CD1c-positive myeloid dendritic cell (primary cell): ENCODE data around the gene RPL37.
"Not testable (repeated sequence)": the region's sequence is repeated elsewhere in the genome, so short reads cannot be mapped to it uniquely, and the experiment has no call there.

Source experiments
- DNase-seq: peaks from one replicate; pipeline ENCODE4 v3.0.0-alpha.2; 2016; ENCODE audit errors: extremely low spot score

RPL37 gene

DNA sequence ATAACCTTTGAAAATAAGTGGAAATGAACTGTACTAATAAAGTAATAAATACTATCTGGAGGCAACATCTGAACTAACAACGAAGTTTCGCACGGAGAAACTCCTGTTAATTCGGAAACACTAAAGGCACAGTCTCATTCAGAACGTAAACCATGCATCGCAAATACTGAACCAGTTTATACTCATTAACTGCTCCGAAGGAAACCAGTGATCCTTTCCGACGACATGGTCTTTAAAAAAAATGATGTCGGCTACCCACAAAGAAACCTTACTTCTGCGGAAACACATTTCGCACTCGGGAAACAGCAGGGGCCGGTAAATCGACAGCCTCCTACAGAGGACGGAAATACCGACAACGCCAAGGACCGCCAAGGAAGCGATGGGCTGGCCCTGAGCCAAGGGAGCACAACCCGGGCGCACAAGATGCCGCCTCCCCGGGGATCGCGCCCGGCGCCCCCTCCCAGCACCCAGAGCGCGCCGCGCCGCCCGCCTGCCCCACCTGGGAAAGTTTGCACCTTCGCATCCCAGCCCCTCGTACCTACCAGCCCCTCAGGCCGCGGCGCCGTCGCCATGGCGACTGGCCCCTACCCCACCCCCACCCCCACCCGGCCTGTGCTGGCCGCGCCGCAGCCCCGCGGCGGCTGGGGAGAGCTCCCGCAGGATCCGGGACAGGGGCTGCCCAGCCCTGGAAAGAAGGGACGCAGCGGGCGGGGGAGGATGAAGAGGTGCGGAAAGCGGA, 37.6 kb downstream of the RPL37 start:
- DNase-seq, result peak; percentile 62

- DNase-seq, result peak; percentile 52
These were observed 38.5 kb downstream of the RPL37 start for GRCh38 chr5:40796487-40796889.

- DNase-seq, result not testable (repeated sequence)
These were observed 40.1 kb downstream of the RPL37 start for GRCh38 chr5:40794877-40795276.

DNA sequence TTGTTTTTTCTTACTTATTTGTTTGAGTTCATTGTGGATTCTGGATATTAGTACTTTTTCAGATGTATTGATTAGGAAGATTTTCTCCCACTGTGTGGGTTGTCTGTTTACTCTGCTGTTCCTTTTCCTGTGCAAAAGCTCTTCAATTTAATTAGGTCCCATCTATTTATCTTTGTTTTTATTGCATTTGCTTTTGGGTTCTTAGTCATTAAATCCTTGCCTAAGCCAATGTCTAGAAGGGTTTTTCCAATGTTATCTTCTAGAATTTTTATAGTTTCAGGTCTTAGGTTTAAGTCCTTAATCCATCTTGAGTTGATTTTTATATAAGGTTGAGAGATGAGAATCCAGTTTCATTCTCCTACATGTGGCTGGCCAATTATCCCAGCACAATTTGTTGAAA, 40.7 kb downstream of the RPL37 start:
- DNase-seq, result not testable (repeated sequence)

DNA sequence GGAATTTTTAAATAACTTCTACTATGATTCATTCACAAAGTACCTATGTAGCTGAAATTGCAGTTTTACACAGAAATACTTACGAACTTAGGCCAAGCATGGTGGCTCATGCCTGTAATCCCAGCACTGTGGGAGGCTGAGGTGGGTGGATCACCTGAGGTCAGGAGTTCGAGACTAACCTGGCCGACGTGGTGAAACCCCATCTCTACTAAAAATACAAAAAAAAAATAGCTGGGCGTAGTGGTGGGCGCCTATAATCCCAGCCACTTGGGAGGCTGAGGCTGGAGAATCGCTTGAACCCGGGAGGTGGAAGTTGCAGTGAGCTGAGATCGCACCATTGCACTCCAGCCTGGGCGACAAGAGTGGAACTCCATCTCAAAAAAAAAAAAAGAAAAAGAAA, 42.3 kb downstream of the RPL37 start:
- DNase-seq, result not testable (repeated sequence)

GRCh38 chr5:40791715-40792139, 43.3 kb downstream of the RPL37 start:
- DNase-seq, result no peak

DNA sequence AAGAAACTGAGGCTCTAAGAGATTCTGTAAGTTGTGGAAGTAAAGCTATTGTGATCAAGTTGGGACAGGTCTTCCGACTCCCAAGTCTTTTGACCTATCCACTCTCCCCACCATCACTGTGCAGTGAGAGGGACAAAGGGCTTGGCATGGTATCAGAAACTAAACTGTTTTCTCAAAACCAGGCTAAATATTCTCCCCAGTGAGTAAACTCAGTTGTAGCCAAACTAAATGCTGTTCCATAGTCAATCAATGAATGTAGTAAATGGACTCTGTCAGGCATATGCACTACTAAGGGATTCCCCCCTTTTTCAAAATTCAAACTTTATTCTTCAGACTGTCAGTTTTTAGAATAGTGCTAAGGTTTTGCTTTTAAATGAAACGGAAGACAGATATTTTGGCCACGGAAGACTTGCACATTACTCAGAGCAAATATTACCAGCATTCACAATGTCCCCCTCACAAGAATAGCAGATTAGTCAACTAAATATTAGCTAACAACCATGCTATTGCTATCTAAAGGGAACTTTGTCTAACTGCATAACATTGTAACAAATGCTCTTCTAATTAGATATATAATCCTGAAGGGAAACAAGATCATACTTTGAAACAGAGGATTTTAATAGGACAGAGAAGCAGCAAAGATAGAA, 44.0 kb downstream of the RPL37 start:
- no peak for DNase-seq

DNA sequence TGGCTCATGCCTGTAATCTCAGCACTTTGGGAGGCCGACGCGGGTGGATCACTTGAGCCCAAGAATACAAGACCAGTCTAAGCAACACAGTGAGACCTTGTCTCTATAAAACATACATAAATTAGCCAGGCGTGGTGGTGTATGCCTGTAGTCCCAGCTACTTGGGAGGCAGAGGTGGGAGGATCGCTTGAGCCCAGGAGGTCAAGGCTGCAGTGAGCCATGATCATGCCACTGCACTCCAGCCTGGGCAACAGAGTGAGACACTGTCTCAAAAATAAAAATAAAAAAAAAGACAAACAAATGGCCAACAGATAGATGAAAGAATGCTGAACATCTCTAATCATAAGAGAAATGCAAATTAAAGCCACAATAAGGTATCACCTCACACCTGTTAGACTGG, 46.1 kb downstream of the RPL37 start:
- DNase-seq, result not testable (repeated sequence)

DNA sequence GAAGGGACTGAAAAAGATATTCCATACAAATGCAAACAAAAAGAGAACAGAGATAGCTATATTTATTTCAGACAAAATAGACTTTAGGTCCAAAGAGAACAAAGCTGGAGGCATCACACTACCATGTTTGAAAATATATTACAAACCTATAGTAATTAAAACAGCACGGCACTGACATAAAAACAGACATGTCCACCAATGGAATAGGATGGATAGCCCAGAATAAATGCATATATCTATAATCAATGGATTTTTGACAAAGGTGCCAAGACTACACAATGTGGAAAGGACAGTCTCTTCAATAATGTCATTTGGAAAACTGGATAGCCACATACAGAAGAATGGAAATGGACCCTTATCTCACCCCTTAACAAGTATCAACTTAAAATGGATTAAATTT, 47.0 kb downstream of the RPL37 start:
- DNase-seq, result no peak

DNA sequence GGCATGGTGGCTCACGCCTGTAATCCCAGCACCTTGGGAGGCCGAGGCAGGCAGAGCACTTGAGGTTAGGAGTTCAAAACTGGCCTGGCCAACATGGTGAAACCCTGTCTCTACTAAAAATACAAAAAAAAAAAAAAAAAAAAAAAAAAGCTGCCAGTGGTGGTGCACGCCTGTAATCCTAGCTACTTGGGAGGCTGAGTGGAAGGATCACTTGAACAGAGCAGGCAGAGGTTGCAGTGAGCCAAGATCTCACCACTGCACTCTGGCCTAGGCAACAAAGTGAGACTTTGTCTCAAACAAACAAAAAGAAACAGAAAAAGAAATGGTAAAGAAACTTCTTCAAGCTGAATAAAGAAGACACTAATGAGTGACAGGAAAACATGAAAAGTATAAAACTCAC, 48.4 kb downstream of the RPL37 start:
- not testable (repeated sequence) for DNase-seq

GRCh38 chr5:40784916-40785315, 50.1 kb downstream of the RPL37 start:
- DNase-seq, result no peak

DNA sequence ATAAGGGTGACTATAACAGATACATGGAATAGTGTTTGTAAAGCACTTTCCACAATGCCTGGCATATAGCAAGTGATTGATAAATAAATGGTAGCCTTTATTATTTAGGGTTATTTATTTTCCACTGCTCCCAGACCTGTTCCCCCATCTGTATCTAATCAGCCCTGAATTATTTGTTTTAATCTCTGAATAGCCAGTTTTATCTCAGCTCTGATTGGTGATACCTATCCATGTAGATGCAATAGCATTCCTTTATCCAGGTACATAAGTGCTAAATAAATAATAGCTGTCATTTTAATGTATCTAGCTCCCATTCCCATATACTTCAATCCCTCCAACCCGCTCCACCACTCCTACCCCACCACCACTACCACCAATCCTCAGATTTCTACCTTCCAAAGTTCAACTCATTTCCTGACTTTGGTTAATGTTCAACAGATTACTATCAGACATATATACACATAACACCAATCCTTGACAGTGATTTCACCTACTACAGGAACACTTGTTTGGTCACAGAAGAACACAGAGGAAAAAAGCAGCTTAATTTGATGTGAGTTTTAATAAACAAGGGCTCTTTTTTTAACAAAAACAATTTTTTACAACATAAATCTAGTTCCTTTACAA, 50.9 kb downstream of the RPL37 start:
- DNase-seq, result no peak

- DNase-seq, result no peak
These were observed 53.1 kb downstream of the RPL37 start for GRCh38 chr5:40781843-40782409.

DNA sequence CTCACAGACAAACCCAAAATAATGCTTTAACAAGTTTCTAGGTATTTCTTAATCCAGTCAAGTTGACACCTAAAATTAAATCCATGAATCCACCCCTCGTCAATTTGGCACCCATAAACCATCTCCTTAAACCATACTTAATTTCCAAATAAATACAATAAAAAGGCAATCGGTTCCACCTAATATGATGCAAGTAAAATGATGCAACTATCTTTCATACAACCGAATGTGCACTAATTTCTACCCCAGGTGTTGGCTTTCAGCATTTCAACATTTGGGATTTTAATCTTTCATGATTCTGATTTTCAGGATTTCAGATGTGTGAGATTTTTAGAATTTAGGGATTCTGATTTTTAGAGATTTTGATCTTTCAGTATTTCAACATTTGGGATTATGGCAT, 54.2 kb downstream of the RPL37 start:
- no peak for DNase-seq

DNA sequence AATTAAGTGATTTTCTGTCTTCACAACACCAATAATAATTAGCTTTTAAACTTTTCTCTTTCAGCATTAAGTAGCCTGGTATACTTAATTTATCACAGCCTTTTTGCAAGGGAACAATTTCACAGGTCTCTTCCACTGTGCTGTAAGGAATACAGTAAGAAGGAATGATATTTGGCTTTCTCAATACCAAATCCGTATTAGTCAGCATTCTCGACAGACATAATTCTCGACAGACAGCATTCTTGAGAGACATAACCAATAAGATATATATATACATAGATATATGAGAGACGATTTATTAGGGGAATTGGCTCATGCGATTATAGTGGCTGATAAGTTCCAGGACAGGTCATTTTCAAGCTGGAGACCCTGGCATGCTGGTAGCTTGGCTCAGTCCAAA, 54.8 kb downstream of the RPL37 start:
- no peak for DNase-seq

DNA sequence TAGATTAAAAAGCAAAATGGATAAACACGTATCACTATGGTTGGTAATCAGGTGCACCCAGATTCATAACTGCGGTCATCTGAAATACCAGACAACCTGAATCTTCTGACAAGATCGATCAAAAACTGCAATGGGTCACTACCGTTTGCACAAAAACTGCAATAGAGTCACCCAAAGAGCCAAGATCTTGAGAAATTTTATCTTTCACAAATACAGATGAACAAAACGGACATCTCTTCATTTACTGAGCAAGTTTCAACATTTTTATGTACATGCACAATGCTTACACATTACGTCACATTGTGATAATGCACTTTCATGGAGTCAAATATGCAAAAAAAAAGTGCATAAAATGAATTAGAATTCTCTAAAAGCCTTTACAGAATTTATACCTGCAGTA, 55.5 kb downstream of the RPL37 start:
- DNase-seq, result no peak

DNA sequence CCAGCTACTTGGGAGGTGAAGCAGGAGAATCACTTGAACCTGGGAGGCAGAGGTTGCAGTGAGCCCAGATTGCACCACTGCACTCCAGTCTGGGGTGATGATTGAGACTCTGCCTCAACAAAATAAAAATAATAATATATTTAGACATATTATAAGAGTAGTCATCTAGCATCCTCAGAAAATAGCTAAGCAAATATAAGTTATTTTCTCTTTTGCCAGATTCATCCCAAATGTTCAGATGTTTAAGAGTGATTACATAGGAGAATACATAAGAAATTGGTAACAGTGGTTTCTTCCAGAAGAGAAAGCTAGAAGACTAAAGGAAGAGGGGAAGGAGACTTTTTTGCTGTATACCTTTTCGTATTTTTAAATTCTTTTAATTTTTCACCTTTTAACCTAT, 56.9 kb downstream of the RPL37 start:
- no peak for DNase-seq

- no peak for DNase-seq
These were observed 58.4 kb downstream of the RPL37 start for GRCh38 chr5:40776658-40776977.

DNA sequence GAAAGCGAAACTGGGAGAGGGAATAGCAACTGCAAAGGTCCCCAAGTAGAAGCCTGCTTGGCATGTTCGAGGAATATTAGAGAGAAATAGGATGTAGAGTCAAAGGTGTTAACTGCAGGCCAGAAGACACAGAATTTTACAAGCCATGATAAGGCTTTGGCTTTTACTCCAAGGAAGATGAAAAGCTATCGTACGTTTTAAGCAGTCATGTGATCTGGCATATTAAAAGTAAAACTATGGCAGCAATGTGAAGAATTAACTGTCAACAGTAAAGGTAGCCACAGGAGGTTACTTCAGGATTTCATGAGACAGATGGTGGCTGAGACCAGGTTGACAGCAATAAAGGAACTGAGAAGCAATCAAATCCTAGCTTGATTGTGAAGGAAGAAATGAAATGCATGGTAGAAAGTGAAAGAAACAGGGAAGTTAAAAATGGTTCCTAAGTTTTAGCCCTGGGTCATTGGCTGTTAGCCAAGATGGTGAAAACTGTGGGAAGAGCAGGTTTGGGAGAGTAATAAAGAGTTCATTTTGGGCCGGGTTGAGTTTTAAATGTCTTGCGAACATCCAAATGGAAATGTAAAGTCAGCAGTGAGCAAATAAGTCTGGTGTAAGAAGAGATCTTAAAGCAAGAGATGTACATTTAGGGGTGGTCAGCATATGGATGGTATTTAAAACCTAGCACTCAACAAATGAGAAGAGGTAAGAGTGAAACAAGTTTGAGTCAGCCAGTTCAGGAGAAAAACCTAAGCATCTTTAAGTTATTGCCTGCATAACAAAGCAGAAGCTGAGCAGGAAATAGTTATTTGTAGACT, 59.0 kb downstream of the RPL37 start:
- DNase-seq, result no peak
